Measurements from ENCODE around the gene SGIP1.

DNA sequence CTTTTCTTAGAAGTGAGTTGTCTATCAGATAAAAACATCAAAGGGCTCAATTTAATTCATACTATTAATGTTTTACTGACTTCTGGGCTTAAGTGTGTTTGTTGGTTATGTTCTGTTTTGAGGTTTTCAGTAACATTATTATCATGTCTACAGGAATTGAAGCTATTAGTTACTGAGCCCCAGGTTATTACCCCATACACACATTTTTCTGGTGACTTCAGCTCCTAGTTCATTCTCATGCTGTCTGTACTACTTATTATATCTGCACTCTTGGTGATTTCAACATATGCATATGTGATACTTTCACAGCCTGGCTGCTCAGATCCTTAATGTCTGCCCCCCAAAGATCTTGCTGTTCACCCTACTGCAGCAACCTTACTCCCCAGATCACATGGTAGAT is 27.0 kb upstream of the SGIP1 start:
- TF ChIP-seq EZH2 (IDR thresholded peaks at IDR 0.05; ENCODE audit: insufficient read depth, poor library complexity, severe bottlenecking) (no peak), EZH2phosphoT487 (IDR thresholded peaks at IDR 0.05; ENCODE audit: insufficient read depth, low read depth) (no peak)
